Mesenchymal stem cell (in vitro differentiated cells and primary cell): ENCODE results near the gene MGMT.
A peak's percentile ranks its signal among the peaks of the same experiment; 100 is the strongest.

Experiments used
- DNase-seq: peaks from one replicate; pipeline ENCODE4 v3.0.0-alpha.2; 2013
- H2AFZ ChIP-seq: one replicate; pipeline ENCODE4 v1.6.1; 2013; ENCODE audit warnings: low read depth, mild to moderate bottlenecking, control low read depth, inconsistent platforms, low read length, moderate library complexity
- H2AK5ac ChIP-seq: 2 replicates; pipeline ENCODE4 v1.6.1; 2013; ENCODE audit warnings: low read length, moderate library complexity, mild to moderate bottlenecking, inconsistent platforms; ENCODE audit not compliant: severe bottlenecking
- H2BK120ac ChIP-seq: one replicate; pipeline ENCODE4 v1.6.1; 2013; ENCODE audit warnings: low read depth, mild to moderate bottlenecking, inconsistent platforms, low read length, moderate library complexity
- H2BK12ac ChIP-seq, 2 experiments: one replicate each; pipeline ENCODE4 v1.6.1; 2013; ENCODE audit warnings: inconsistent platforms in 2 of 2, low read length in 2 of 2, mild to moderate bottlenecking in 2 of 2, moderate library complexity in 2 of 2, control low read depth in 1 of 2
- H2BK15ac ChIP-seq: one replicate; pipeline ENCODE4 v1.6.1; 2013; ENCODE audit warnings: mild to moderate bottlenecking, low read depth, inconsistent platforms; ENCODE audit not compliant: poor library complexity, severe bottlenecking
- H2BK5ac ChIP-seq: 2 replicates; pipeline ENCODE4 v1.6.1; 2013; ENCODE audit warnings: low read depth, mild to moderate bottlenecking, low read length, control low read depth, inconsistent platforms; ENCODE audit not compliant: poor library complexity, severe bottlenecking
- H3K14ac ChIP-seq, 2 experiments: one replicate each; pipeline ENCODE4 v1.6.1; 2013; ENCODE audit warnings: inconsistent platforms in 2 of 2, low read length in 2 of 2, control low read depth in 1 of 2, mild to moderate bottlenecking in 1 of 2, moderate library complexity in 1 of 2
- H3K18ac ChIP-seq, 2 experiments: one replicate each; pipeline ENCODE4 v1.6.1; 2013; ENCODE audit warnings: inconsistent platforms in 2 of 2, low read length in 2 of 2, control low read depth in 1 of 2, low read depth in 1 of 2, mild to moderate bottlenecking in 1 of 2
- H3K23ac ChIP-seq, 2 experiments: one replicate each; pipeline ENCODE4 v1.6.1; 2013; ENCODE audit warnings: inconsistent platforms in 2 of 2, low read length in 2 of 2, mild to moderate bottlenecking in 2 of 2, moderate library complexity in 2 of 2, control low read depth in 1 of 2
- H3K27ac ChIP-seq: 2 replicates; pipeline ENCODE4 v1.5.1; 2013; ENCODE audit warnings: mild to moderate bottlenecking, moderate library complexity, low read length, control low read depth, inconsistent platforms; ENCODE audit not compliant: poor library complexity, severe bottlenecking
- H3K27me3 ChIP-seq, 2 experiments: 2 replicates each; pipeline versions ENCODE4 v1.6.1 to v1.7.0; 2013; ENCODE audit warnings: low read length in 2 of 2, mild to moderate bottlenecking in 2 of 2, moderate library complexity in 2 of 2, control low read depth in 1 of 2, inconsistent platforms in 1 of 2; ENCODE audit not compliant: control insufficient read depth in 1 of 2, insufficient read depth in 1 of 2
- H3K36me3 ChIP-seq, 2 experiments: 2 replicates each; pipeline versions ENCODE4 v1.6.1 to v1.7.0; 2013; ENCODE audit warnings: low read length in 2 of 2, control low read depth in 1 of 2, inconsistent platforms in 1 of 2, low read depth in 1 of 2, mild to moderate bottlenecking in 1 of 2; ENCODE audit not compliant: insufficient read depth in 2 of 2, control insufficient read depth in 1 of 2
- H3K4ac ChIP-seq, 2 experiments: one replicate each; pipeline ENCODE4 v1.6.1; 2013; ENCODE audit warnings: inconsistent platforms in 2 of 2, low read length in 2 of 2, mild to moderate bottlenecking in 2 of 2, moderate library complexity in 2 of 2, control low read depth in 1 of 2, low read depth in 1 of 2
- H3K4me1 ChIP-seq: 2 replicates; pipeline ENCODE4 v1.6.1; 2013; ENCODE audit warnings: low read depth, low read length, control low read depth; ENCODE audit not compliant: control insufficient read depth, insufficient read depth
- H3K4me2 ChIP-seq: 2 replicates; pipeline ENCODE4 v1.6.1; 2013; ENCODE audit warnings: low read length, mild to moderate bottlenecking, inconsistent platforms; ENCODE audit not compliant: poor library complexity, severe bottlenecking
- H3K4me3 ChIP-seq, 2 experiments: 2 replicates each; pipeline versions ENCODE4 v1.5.1 to v1.7.0; 2013; ENCODE audit warnings: low read length in 2 of 2, mild to moderate bottlenecking in 2 of 2, control low read depth in 1 of 2, low read depth in 1 of 2; ENCODE audit not compliant: insufficient read depth in 1 of 2
- H3K79me1 ChIP-seq: replicated peaks from 2 replicates; pipeline ENCODE4 v1.6.1; 2013; ENCODE audit warnings: mild to moderate bottlenecking, control low read depth, low read length, inconsistent platforms; ENCODE audit not compliant: poor library complexity, severe bottlenecking
- H3K9ac ChIP-seq: 2 replicates; pipeline ENCODE4 v1.7.0; 2013; ENCODE audit warnings: mild to moderate bottlenecking, low read length, moderate library complexity
- H3K9me3 ChIP-seq: 2 replicates; pipeline ENCODE4 v1.7.0; 2013; ENCODE audit warnings: mild to moderate bottlenecking, low read length; ENCODE audit not compliant: control insufficient read depth
- H4K8ac ChIP-seq: one replicate; pipeline ENCODE4 v1.6.1; 2013; ENCODE audit warnings: inconsistent platforms, mild to moderate bottlenecking, low read length, moderate library complexity
- H4K91ac ChIP-seq: one replicate; pipeline ENCODE4 v1.6.1; 2013; ENCODE audit warnings: mild to moderate bottlenecking, low read length, inconsistent platforms
- WGBS: methylation state at CpG from one replicate; pipeline ENCODE4 v1.1.7; 2013; ENCODE audit warnings: mixed read lengths; 5-methylcytosine and 5-hydroxymethylcytosine counted together

Gene MGMT

GRCh38 chr10:129615921-129616525 is 149.0 kb downstream of the MGMT start:
- Histone ChIP-seq H3K18ac (no peak overlapping the region), H3K36me3 (no peaks in the 10 kb centered on the region), H3K27ac (no peak overlapping the region), H3K4me3 (no peak overlapping the region), H3K79me1 (peaks cover 11% of the 10 kb centered on the region), H2BK15ac (no peak overlapping the region), H3K4me1 (peaks cover 2% of the 10 kb centered on the region), H3K27me3 (no peaks in the 10 kb centered on the region), H3K14ac (no peak overlapping the region), H4K8ac (no peak overlapping the region), H3K9me3 (no peaks in the 10 kb centered on the region), H3K4me2 (no peak overlapping the region), H2AK5ac (no peak overlapping the region), H4K91ac (no peak overlapping the region), H2BK120ac (no peak overlapping the region), H2BK5ac (no peak overlapping the region), H3K9ac (no peak overlapping the region), H3K23ac (no peak overlapping the region), H2AFZ (no peak overlapping the region), H3K4ac (no peak overlapping the region), H2BK12ac (no peak overlapping the region)
- no peak for DNase-seq
- WGBS = 96% methylated on average over 14 of the region's 14 CpGs

GRCh38 chr10:129617768-129618167 is 150.7 kb downstream of the MGMT start:
- Histone ChIP-seq H3K36me3 (no peaks in the 10 kb centered on the region), H3K14ac (no peak overlapping the region), H3K79me1 (peaks cover 14% of the 10 kb centered on the region), H3K27ac (no peak overlapping the region), H2BK15ac (no peak overlapping the region), H4K91ac (no peak overlapping the region), H3K4me1 (peaks cover 5% of the 10 kb centered on the region), H4K8ac (no peak overlapping the region), H3K9ac (no peak overlapping the region), H3K4ac (no peak overlapping the region), H2BK5ac (no peak overlapping the region), H3K9me3 (no peaks in the 10 kb centered on the region), H2AFZ (no peak overlapping the region), H2BK12ac (no peak overlapping the region), H3K4me3 (no peak overlapping the region), H2AK5ac (no peak overlapping the region), H3K27me3 (no peaks in the 10 kb centered on the region), H3K4me2 (no peak overlapping the region), H3K23ac (no peak overlapping the region), H2BK120ac (no peak overlapping the region), H3K18ac (no peak overlapping the region)
- DNase-seq = no peak
- WGBS = 93% methylated on average over 3 of the region's 3 CpGs

- no peak overlapping the region for H3K23ac ChIP-seq
- H3K79me1 ChIP-seq = peaks cover 19% of the 10 kb centered on the region
- H3K9me3 ChIP-seq = no peaks in the 10 kb centered on the region
- no peaks in the 10 kb centered on the region for H3K36me3 ChIP-seq
- DNase-seq = no peak
- no peak overlapping the region for H2BK12ac ChIP-seq
- peaks cover 7% of the 10 kb centered on the region for H3K4me1 ChIP-seq
- H4K91ac ChIP-seq = no peak overlapping the region
- H3K4me2 ChIP-seq = no peak overlapping the region
- no peak overlapping the region for H3K18ac ChIP-seq
- H2BK15ac ChIP-seq = no peak overlapping the region
- H3K27ac ChIP-seq = no peak overlapping the region
- no peak overlapping the region for H3K14ac ChIP-seq
- H2AK5ac ChIP-seq = no peak overlapping the region
- no peak overlapping the region for H3K4me3 ChIP-seq
- H2BK120ac ChIP-seq = no peak overlapping the region
- H4K8ac ChIP-seq = no peak overlapping the region
- H3K4ac ChIP-seq = no peak overlapping the region
- no peaks in the 10 kb centered on the region for H3K27me3 ChIP-seq
- no peak overlapping the region for H3K9ac ChIP-seq
- 84% methylated on average over 4 of the region's 7 CpGs for WGBS
- H2AFZ ChIP-seq = no peak overlapping the region
- no peak overlapping the region for H2BK5ac ChIP-seq
These were observed 154.0 kb downstream of the MGMT start for GRCh38 chr10:129621062-129621461.

DNA sequence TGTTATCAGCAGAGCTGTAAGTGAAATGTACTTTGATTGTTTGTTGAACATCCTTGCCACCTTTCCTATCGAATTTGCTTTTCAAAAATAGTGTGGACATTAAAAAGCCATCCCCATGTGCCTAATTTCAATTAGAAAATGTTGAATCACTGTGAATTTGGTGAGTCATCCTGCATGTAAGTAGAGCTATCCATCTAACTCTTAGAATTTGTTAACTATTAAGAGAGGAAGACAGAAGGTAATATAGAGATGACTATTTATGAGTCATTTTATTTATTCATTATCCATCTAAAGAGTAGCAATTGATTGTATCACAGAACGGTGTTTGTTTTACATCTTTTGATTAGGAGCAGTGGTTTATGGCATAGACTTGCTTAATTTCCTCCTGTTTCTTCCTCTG is 154.7 kb downstream of the MGMT start:
- Histone ChIP-seq H3K36me3 (no peaks in the 10 kb centered on the region), H2AK5ac (no peak overlapping the region), H3K4ac (no peak overlapping the region), H2AFZ (no peak overlapping the region), H3K79me1 (peaks cover 19% of the 10 kb centered on the region), H3K4me3 (no peak overlapping the region), H3K9ac (no peak overlapping the region), H2BK12ac (no peak overlapping the region), H2BK15ac (no peak overlapping the region), H2BK5ac (no peak overlapping the region), H3K4me1 (peaks cover 7% of the 10 kb centered on the region), H3K4me2 (no peak overlapping the region), H3K23ac (no peak overlapping the region), H3K27ac (peak overlapping the region; percentile 55), H3K27me3 (no peaks in the 10 kb centered on the region), H3K14ac (no peak overlapping the region), H4K91ac (no peak overlapping the region), H4K8ac (no peak overlapping the region), H2BK120ac (no peak overlapping the region), H3K18ac (no peak overlapping the region), H3K9me3 (no peaks in the 10 kb centered on the region)
- no peak for DNase-seq
- WGBS = 55% methylated on average over 2 of the region's 2 CpGs
